ENCODE data around the gene EEF2. TPM values are rescaled to one million over a fixed set of nuclear protein-coding genes. Genes with fewer than 3 reads are reported as not detected.

Gene EEF2
- total and polyA plus RNA-seq, 2 of the 4 experiments (the other 2 are of a cell fraction), result 1,505 to 2,161 TPM

DNA sequence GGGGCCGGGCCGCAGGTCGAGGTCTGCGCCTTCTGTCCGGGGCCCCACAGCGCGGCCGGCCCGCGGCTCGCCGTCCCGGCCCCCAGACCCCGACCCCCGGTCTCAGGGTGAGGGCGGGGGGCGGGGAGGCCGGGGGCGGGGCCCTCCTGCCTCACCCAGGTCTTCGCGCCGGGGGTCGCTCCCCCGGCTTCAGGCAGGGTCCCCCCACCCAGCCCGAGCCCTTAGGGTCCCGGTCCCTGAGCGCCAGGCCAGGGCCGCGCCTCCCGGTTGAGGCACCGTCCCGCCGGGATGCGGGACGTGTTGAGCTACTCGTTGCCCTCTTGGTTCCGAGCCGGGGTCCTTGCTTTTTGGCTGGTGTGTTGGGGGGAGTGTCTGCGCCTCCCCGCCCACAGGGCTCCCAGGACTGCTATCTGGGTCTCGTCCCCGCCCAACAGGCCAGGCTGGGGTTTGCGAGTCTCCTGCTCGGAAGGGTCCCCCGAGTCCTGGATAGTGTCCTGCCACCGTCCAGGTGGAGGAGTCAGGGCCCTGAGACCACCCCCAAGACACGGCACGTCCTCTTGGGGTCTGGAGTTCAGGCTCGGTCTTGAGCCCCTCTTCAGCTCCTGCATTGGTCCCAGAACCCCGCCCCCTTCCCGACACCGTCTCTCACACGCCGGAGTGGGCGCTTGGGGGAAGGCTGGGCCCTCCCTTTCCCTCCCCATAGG lies 22.7 kb upstream of the EEF2 start:
- TF ChIP-seq BHLHE40 (IDR thresholded peaks at IDR 0.05; ENCODE audit: low read depth, low read length) (no peak), MXI1 (IDR thresholded peaks at IDR 0.05; ENCODE audit: borderline replicate concordance, low read depth, low read length) (no peak; the same call in 1 of the 2 replicates), POLR2A (IDR thresholded peaks at IDR 0.05; ENCODE audit: low read depth, low read length) (no peak), RAD21 (IDR thresholded peaks at IDR 0.05; ENCODE audit: low read length) (no peak), RCOR1 (IDR thresholded peaks at IDR 0.05; ENCODE audit: insufficient replicate concordance, low read length) (no peak), ELK1 (IDR thresholded peaks at IDR 0.05; ENCODE audit: borderline replicate concordance, low read depth, low read length) (no peak), NFE2L2 (IDR thresholded peaks at IDR 0.05; ENCODE audit: low read depth, low read length) (no peak), USF2 (IDR thresholded peaks at IDR 0.05; ENCODE audit: low read depth, low read length) (no peak), MAZ (IDR thresholded peaks at IDR 0.05; ENCODE audit: borderline replicate concordance, low read depth, low read length) (no peak), CHD1 (IDR thresholded peaks at IDR 0.05; ENCODE audit: low read depth, low read length) (no peak), RFX5 (IDR thresholded peaks at IDR 0.05; ENCODE audit: low read depth, low read length) (no peak)
- CTCF ChIA-PET, result interaction anchor here (0.7 kb wide), 1 partner anchor 33 kb away, joined by 4 read pairs; no protein-coding TSS in a partner anchor
- dilution Hi-C loops (cut with HindIII; ENCODE audit: low sequenced_read_pairs, unreplicated experiment) (no loop called here), intact Hi-C loops (cut with micrococcal nuclease) (loop anchor here (2.0 kb wide), 1 partner anchor 21 kb away; no protein-coding TSS in a partner anchor), in situ Hi-C loops (cut with MboI; ENCODE audit: low sequenced_read_pairs) (no loop called here)
- peaks cover 50% of the 10 kb centered on the region for H4K20me1 ChIP-seq (ENCODE audit: insufficient read depth, low read length)
- peak overlapping the region; percentile 94 for H2AK9ac ChIP-seq (replicated peaks; ENCODE audit: low read depth, low read length, poor library complexity)
- peak overlapping the region in 1 of 2 experiments; percentile 21; a peak in 1 of 4 replicates for H4K8ac ChIP-seq (ENCODE audit: low read depth in 2 of 2, low read length in 2 of 2)
- peaks cover 24% of the 10 kb centered on the region for H3K4me1 ChIP-seq (ENCODE audit: control insufficient read depth, insufficient read depth, low read length)
- BruUV-seq (replicated peaks), result no TSS peak
- H3K23ac ChIP-seq (ENCODE audit: low read depth, low read length), result peak overlapping the region; percentile 67
- H3K4ac ChIP-seq (ENCODE audit: low read depth, low read length), result peak overlapping the region; percentile 54
- H3K4me2 ChIP-seq (ENCODE audit: low read depth, low read length), result peak overlapping the region; percentile 100
- no peak overlapping the region for H3K18ac ChIP-seq (ENCODE audit: low read depth, low read length)
- peak overlapping the region; percentile 12 for H2BK5ac ChIP-seq (ENCODE audit: low read depth, low read length, poor library complexity, severe bottlenecking)
- H4K5ac ChIP-seq (ENCODE audit: low read depth, low read length), result no peak overlapping the region; the same call in 1 of the 2 replicates
- H4K91ac ChIP-seq (ENCODE audit: insufficient read depth, low read depth, low read length), result no peak overlapping the region; the same call in 1 of the 2 replicates
- no peaks in the 10 kb centered on the region for H3K9me1 ChIP-seq (ENCODE audit: insufficient read depth, low read length)
- ATAC-seq (ENCODE audit: low read depth) (peak; percentile 5), DNase-seq (no peak)
- H3K4me3 ChIP-seq (ENCODE audit: insufficient read depth, low read depth, low read length), result peak overlapping the region; percentile 100
- H2AK5ac ChIP-seq (ENCODE audit: low read depth, low read length), result peak overlapping the region; percentile 66; the same call in 1 of the 2 replicates
- H3K27ac ChIP-seq (ENCODE audit: insufficient read depth, low read length), result peak overlapping the region; percentile 56
- H3K9me3 ChIP-seq (ENCODE audit: control insufficient read depth, insufficient read depth, low read length), result no peaks in the 10 kb centered on the region
- H3K36me3 ChIP-seq (ENCODE audit: control insufficient read depth, insufficient read depth, low read length), result peaks cover 6% of the 10 kb centered on the region; the same call in 1 of the 2 replicates
- no peak overlapping the region for H2BK15ac ChIP-seq (ENCODE audit: low read depth, low read length)
- peaks cover 24 to 56% of the 10 kb centered on the region in 2 experiments for H3K79me1 ChIP-seq (ENCODE audit: low read depth in 1 of 2, low read length in 2 of 2)
- peak overlapping the region; percentile 86 for H3K9ac ChIP-seq (ENCODE audit: low read depth, low read length)
- no peak overlapping the region for H3K56ac ChIP-seq (ENCODE audit: extremely low read depth, insufficient read depth, low read length)
- 0% methylated on average over 15 of the region's 55 CpGs; no CpG with 5 or more reads in 1 of the 2 experiments for WGBS, 2 experiments (ENCODE audit: extremely low coverage in 2 of 2, insufficient read length in 1 of 2)
- POLR2A ChIA-PET (ENCODE audit: unreplicated experiment), result interaction anchor here (0.8 kb wide), 1 partner anchor 20 kb away, joined by 5 read pairs; no protein-coding TSS in a partner anchor
- peak overlapping the region; percentile 50; the same call in 1 of the 2 replicates for H3K14ac ChIP-seq (replicated peaks; ENCODE audit: low read depth, low read length)
- no peak overlapping the region for H2BK20ac ChIP-seq (ENCODE audit: low read depth, low read length)
- no peaks in the 10 kb centered on the region for H3K27me3 ChIP-seq (ENCODE audit: control insufficient read depth, insufficient read depth, low read length)
- no peak overlapping the region for H2BK120ac ChIP-seq (ENCODE audit: low read depth, low read length)
- peak overlapping the region; percentile 98 for H2AFZ ChIP-seq (replicated peaks; ENCODE audit: low read length, poor library complexity)
